Measurements from ENCODE around the gene LY6G5C.
"Not testable (repeated sequence)": the region's sequence is repeated elsewhere in the genome, so short reads cannot be mapped to it uniquely, and the experiment has no call there.

The LY6G5C gene

DNA sequence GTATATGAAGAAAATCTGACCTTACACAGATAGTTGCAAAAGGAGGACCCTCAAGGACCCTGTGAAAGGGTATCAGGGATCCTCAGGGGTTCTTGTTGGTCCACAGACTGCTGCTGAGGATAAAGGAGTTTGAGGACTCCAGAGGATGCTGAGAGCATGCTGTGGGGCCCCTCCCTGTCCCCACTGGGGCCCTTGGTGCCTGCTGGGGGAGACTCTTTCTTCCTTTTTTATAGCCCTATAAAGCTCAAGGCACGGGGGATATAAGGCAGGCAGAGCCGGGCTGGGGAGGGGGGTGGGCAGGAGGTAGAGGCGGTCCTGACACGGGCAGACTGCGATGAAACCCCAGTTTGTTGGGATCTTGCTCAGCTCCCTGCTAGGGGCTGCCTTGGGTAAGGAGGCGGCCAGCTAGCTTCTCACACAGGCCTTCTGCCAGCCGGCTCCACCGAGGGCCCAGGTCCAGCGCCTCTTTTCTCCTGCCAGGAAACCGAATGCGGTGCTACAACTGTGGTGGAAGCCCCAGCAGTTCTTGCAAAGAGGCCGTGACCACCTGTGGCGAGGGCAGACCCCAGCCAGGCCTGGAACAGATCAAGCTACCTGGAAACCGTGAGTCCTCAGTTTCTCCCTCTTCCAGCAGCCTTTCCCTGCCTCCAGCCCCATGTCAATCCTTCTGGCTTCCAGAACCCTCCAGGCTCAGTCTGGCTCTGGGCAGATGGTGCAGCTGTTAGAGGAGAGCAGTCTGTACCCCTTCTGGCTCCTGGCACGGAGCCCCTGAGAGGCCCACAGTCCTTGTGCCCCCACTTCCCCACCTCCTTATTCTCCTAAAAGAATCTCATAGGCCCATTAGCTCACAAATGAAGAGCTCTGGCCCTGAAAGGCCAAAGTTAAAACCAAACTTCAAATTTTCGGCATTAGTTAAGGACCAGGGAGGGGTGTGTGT is 34.4 kb upstream of the LY6G5C start, which contains the start of gene LY6G6D:
TSS of gene LY6G6D (plus strand) at position 327 of the 937 bp plus-strand sequence. CDS start at position 335, 8 bp downstream.
- DNase-seq (ENCODE audit: low read depth in 2 of 2), result no peak

- DNase-seq (ENCODE audit: low read depth in 2 of 2), result no peak
Measured at GRCh38 chr6:31713991-31714684, 33.3 kb upstream of the LY6G5C start.

- no peak for DNase-seq (ENCODE audit: low read depth in 2 of 2)
Measured at GRCh38 chr6:31713465-31713864, 32.6 kb upstream of the LY6G5C start.

DNA sequence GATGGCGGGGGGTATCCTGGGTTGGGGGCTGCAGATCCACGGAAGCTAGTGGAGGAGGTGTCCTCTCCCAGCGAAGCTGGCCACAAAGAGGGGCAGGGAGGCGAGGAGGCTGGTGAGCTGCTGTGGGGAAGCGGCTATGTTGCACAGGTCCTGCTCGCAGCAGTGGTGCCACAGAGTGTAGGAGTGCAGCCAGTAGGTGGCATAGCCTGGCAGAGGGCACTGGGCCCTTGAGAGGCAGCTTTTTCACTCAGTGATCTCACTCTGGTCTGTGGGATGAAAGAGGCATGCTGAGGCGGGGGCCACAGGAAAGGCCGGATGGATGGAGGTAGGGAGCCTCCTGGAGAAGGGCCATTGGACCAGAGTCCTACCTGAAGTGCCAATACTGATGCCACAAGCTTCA is 31.4 kb upstream of the LY6G5C start:
- DNase-seq (ENCODE audit: low read depth in 2 of 2), result no peak

- DNase-seq (ENCODE audit: low read depth in 2 of 2), result no peak
Measured at GRCh38 chr6:31711233-31711632, 30.4 kb upstream of the LY6G5C start.

- no peak for DNase-seq (ENCODE audit: low read depth in 2 of 2)
Measured at GRCh38 chr6:31710523-31711219, 29.8 kb upstream of the LY6G5C start.

GRCh38 chr6:31709157-31709556 is 28.3 kb upstream of the LY6G5C start:
- not testable (repeated sequence) for DNase-seq (ENCODE audit: low read depth in 2 of 2)

GRCh38 chr6:31708224-31708623 is 27.4 kb upstream of the LY6G5C start:
- DNase-seq (ENCODE audit: low read depth in 2 of 2), result no peak

GRCh38 chr6:31707701-31708100 is 26.8 kb upstream of the LY6G5C start:
- no peak for DNase-seq (ENCODE audit: low read depth in 2 of 2)

DNA sequence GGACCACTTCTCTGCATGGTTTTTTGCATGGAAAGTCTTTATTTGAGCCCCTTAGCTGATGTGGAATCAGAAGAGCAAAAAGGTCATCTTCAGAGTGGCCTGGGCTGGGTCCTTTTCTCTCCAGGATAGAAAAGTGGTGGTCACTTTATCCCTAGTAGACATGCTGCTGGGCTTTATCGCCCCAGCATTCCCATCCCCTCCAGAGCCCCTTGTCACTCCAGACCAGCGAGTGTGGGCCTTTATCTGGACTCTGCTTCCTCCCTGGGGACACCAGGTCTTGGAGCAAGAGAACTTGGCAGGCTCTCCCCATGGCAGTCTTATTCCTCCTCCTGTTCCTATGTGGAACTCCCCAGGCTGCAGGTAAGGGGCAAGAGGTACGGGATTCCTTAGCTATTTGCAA is 25.7 kb upstream of the LY6G5C start, which contains the start of gene LY6G6F:
TSS of gene LY6G6F (plus strand) at position 268 of the 400 bp plus-strand sequence. CDS start at position 309, 41 bp downstream.
- no peak for DNase-seq (ENCODE audit: low read depth in 2 of 2)

DNA sequence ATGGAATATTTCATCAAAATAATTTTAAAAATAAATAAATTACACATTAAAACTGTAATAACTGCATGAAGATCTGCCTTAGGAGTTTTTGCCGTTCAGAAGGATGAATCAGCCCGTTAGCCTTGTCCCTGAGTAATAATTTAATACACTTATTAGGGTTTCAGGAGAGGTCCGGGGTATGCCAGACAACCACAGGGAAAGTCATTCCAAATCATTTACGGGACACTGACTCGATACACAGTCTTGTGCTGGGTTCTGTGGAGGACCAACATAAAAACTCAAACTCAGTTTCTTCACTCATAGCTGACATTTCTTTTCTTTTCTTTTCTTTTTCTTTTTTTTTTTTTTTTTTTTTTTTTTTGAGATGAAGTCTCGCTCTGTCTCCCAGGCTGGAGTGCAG is 25.1 kb upstream of the LY6G5C start:
- no peak for DNase-seq (ENCODE audit: low read depth in 2 of 2)

- peak; percentile 93 for DNase-seq (ENCODE audit: low read depth in 2 of 2)
Measured at GRCh38 chr6:31702819-31703716, 22.2 kb upstream of the LY6G5C start, which contains the start of gene ABHD16A. ABHD16A (minus strand) TSS chr6:31703324; CDS start chr6:31703281, 43 bp downstream.

GRCh38 chr6:31702405-31702818 is 21.5 kb upstream of the LY6G5C start:
- DNase-seq (ENCODE audit: low read depth in 2 of 2), result no peak

GRCh38 chr6:31701666-31702404 is 21.0 kb upstream of the LY6G5C start:
- DNase-seq (ENCODE audit: low read depth in 2 of 2), result no peak

- DNase-seq (ENCODE audit: low read depth in 2 of 2), result no peak
Measured at GRCh38 chr6:31700740-31701401, 20.0 kb upstream of the LY6G5C start.

- DNase-seq (ENCODE audit: low read depth in 2 of 2), result no peak
Measured at GRCh38 chr6:31697555-31697954, 16.7 kb upstream of the LY6G5C start.

DNA sequence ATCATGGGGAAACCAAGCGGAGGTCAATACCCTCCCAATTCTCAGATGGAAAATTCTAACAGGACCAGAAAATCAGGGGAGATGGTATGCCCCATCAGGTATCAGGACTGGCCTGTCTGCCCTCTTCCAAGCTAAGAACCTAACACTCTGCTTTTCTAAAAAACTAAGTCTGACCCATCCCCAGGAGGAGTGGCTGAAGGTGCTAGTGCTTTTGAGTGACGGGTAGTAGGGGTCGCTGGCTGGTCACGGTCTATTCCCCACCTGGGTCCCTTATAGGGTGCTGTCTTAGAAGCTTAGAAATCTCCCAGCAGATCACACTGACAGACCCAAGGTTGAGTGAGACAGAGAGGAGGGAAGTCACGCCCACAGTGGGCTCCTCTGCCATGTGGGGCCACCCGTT is 12.7 kb upstream of the LY6G5C start:
- no peak for DNase-seq (ENCODE audit: low read depth in 2 of 2)

DNA sequence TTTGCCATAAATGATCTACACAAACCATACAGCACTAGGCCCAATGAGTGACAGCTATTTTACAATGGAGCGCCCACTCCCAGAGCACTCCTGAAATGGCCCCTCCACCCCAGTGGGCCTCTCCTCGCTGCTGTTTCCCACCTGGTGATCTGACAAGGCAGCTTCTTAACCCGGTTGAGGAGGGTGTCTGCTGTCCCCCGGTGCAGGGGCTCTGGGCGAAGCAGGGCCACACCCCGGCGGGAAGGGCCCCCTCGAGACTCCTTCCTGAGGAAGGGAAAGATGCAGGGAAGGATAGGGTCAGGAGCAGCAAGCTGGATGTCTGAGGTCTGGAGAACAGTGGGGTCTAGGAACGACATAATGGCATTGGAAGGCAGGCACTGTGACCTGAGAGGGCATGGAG is 12.0 kb upstream of the LY6G5C start:
- DNase-seq (ENCODE audit: low read depth in 2 of 2), result no peak

DNA sequence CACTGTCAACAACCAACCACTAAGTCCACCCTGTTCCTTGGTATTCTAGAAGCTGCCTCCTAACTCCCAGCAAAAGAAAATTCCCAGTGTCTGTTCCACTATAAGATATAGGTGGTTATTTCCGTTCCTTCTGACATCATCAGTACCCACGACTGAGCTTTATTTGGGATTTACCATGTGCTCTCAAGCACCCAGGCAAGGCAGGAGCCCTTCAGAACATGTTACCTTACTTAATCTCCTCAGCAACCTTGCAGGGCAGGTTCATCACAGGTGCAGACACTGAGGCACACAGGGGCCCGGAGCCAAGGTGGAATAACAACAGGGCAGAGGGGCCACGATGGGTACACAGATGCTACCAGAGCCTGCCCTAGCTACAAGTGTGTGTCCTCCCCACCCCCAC is 11.5 kb upstream of the LY6G5C start:
- DNase-seq (ENCODE audit: low read depth in 2 of 2), result no peak

Data from stimulated activated CD8-positive, alpha-beta memory T cell treated with anti-CD3 and anti-CD28 coated beads, Interleukin-7, amount 100 ng/mL, for 1 hour (primary cell).